GM06990 (cell line): ENCODE results near the gene SPDYE5.

Experiments
- DNase-seq: peaks from one replicate; pipeline ENCODE4 v3.0.0-alpha.2; 2011; ENCODE audit not compliant: insufficient read length; ENCODE audit errors: extremely low read depth
- H3K27me3 ChIP-seq: replicated peaks from 2 replicates; pipeline ENCODE4 v1.6.0; 2011; ENCODE audit warnings: low read length; ENCODE audit not compliant: control insufficient read depth, insufficient read depth
- H3K36me3 ChIP-seq: 2 replicates; pipeline ENCODE4 v1.5.1; 2011; ENCODE audit warnings: low read length; ENCODE audit not compliant: control insufficient read depth, insufficient read depth
- H3K4me3 ChIP-seq: replicated peaks from 2 replicates; pipeline ENCODE4 v1.5.1; 2011; ENCODE audit warnings: low read depth, mild to moderate bottlenecking, control low read depth, low read length
- CTCF ChIP-seq: IDR thresholded peaks from 2 replicates; pipeline ENCODE4 v1.5.1; 2011; ENCODE audit warnings: low read length, control low read depth, mild to moderate bottlenecking, inconsistent platforms; ENCODE audit not compliant: insufficient read depth, poor library complexity, severe bottlenecking

Gene SPDYE5

GRCh38 chr7:75536491-75536890 is 44.4 kb downstream of the SPDYE5 start:
- H3K27me3 ChIP-seq, result no peaks in the 10 kb centered on the region
- DNase-seq, result no peak
- H3K36me3 ChIP-seq, result peaks cover 3% of the 10 kb centered on the region
- no peak overlapping the region for H3K4me3 ChIP-seq
- no peak for TF ChIP-seq CTCF

GRCh38 chr7:75536940-75537538 is 44.9 kb downstream of the SPDYE5 start:
- DNase-seq, result no peak
- no peak for TF ChIP-seq CTCF
- H3K27me3 ChIP-seq, result no peaks in the 10 kb centered on the region
- H3K36me3 ChIP-seq, result peaks cover 3% of the 10 kb centered on the region
- H3K4me3 ChIP-seq, result no peak overlapping the region

GRCh38 chr7:75537731-75538130 is 45.6 kb downstream of the SPDYE5 start:
- DNase-seq, result no peak
- H3K4me3 ChIP-seq, result no peak overlapping the region
- no peaks in the 10 kb centered on the region for H3K27me3 ChIP-seq
- TF ChIP-seq CTCF, result no peak
- peaks cover 3% of the 10 kb centered on the region for H3K36me3 ChIP-seq

- DNase-seq, result no peak
- H3K27me3 ChIP-seq, result no peaks in the 10 kb centered on the region
- H3K36me3 ChIP-seq, result no peaks in the 10 kb centered on the region; the same call in 1 of the 2 replicates
- H3K4me3 ChIP-seq, result no peak overlapping the region
- TF ChIP-seq CTCF, result no peak
Observed at GRCh38 chr7:75546237-75547015, 54.3 kb downstream of the SPDYE5 start.
